ENCODE data around the gene AIF1. TPM values are rescaled to one million over a fixed set of nuclear protein-coding genes. Genes with fewer than 3 reads are reported as not detected.

AIF1 gene
- total RNA-seq, 4 donors from 2014 or later: 2.6 to 16.3 (median 5.8) TPM

GRCh38 chr6:31582230-31582643, 32.8 kb upstream of the AIF1 start, which contains the start of gene LTB:
Gene LTB, minus strand, starts transcription at chr6:31582424. Its CDS starts 7 bp downstream, at chr6:31582417.
- 63% methylated on average over 2 of the region's 3 CpGs for WGBS
- Histone ChIP-seq H3K27ac (peak within 1 kb of the TSS; percentile 39), H3K36me3 (no peaks in the 10 kb centered on the region), H3K9me3 (no peaks in the 10 kb centered on the region), H3K27me3 (no peaks in the 10 kb centered on the region), H3K4me1 (peaks cover 10% of the 10 kb centered on the region), H3K4me3 (peak within 1 kb of the TSS; percentile 62)
- no peak for DNase-seq (ENCODE audit: low spot score in 2 of 2)
- TF ChIP-seq CTCF (IDR thresholded peaks at IDR 0.05) (no peak), POLR2AphosphoS5 (IDR thresholded peaks at IDR 0.05) (no peak), EP300 (IDR thresholded peaks at IDR 0.05) (no peak), POLR2A (IDR thresholded peaks at IDR 0.05) (no peak)

- Histone ChIP-seq H3K27me3 (no peaks in the 10 kb centered on the region), H3K4me1 (peaks cover 12% of the 10 kb centered on the region), H3K9me3 (no peaks in the 10 kb centered on the region), H3K27ac (no peak overlapping the region), H3K36me3 (no peaks in the 10 kb centered on the region), H3K4me3 (no peak overlapping the region)
- no peak for DNase-seq (ENCODE audit: low spot score in 2 of 2)
- no peak for TF ChIP-seq EP300 (IDR thresholded peaks at IDR 0.05)
- TF ChIP-seq CTCF (IDR thresholded peaks at IDR 0.05): no peak
- 66% methylated on average over 2 of the region's 2 CpGs for WGBS
Measured at GRCh38 chr6:31585491-31585890, 29.5 kb upstream of the AIF1 start.

- peaks cover 12% of the 10 kb centered on the region for H3K4me1 ChIP-seq
- no peak for DNase-seq (ENCODE audit: low spot score in 2 of 2)
- no peak within 1 kb of the TSS for H3K27ac ChIP-seq
Measured at GRCh38 chr6:31586008-31586407, 29.0 kb upstream of the AIF1 start, which contains the start of gene LST1. Gene LST1, plus strand, starts transcription at chr6:31586277. Its CDS starts 1,023 bp downstream, at chr6:31587300.

GRCh38 chr6:31586599-31587281, 28.3 kb upstream of the AIF1 start:
- DNase-seq (ENCODE audit: low spot score in 2 of 2): no peak
- Histone ChIP-seq H3K27me3 (no peaks in the 10 kb centered on the region), H3K36me3 (no peaks in the 10 kb centered on the region), H3K9me3 (no peaks in the 10 kb centered on the region), H3K27ac (no peak overlapping the region), H3K4me3 (no peak overlapping the region), H3K4me1 (peaks cover 6% of the 10 kb centered on the region)
- no peak for TF ChIP-seq CTCF (IDR thresholded peaks at IDR 0.05)
- no peak for TF ChIP-seq POLR2A (IDR thresholded peaks at IDR 0.05)
- no peak for TF ChIP-seq EP300 (IDR thresholded peaks at IDR 0.05)
- no peak for TF ChIP-seq POLR2AphosphoS5 (IDR thresholded peaks at IDR 0.05)
- WGBS: 56% methylated on average over 9 of the region's 9 CpGs

More at GRCh38 chr6:31586008-31586407, 29.0 kb upstream of the AIF1 start, which contains the start of gene LST1:
- no peaks in the 10 kb centered on the region for H3K36me3 ChIP-seq
- no peaks in the 10 kb centered on the region for H3K27me3 ChIP-seq
- H3K9me3 ChIP-seq: no peaks in the 10 kb centered on the region
- 55% methylated on average over 1 of the region's 1 CpG for WGBS
- no peak for TF ChIP-seq POLR2A (IDR thresholded peaks at IDR 0.05)
- TF ChIP-seq CTCF (IDR thresholded peaks at IDR 0.05): no peak
- TF ChIP-seq EP300 (IDR thresholded peaks at IDR 0.05): no peak
- TF ChIP-seq POLR2AphosphoS5 (IDR thresholded peaks at IDR 0.05): no peak
- H3K4me3 ChIP-seq: no peak within 1 kb of the TSS

GRCh38 chr6:31587791-31588777, 26.9 kb upstream of the AIF1 start:
- no peaks in the 10 kb centered on the region for H3K9me3 ChIP-seq
- H3K27ac ChIP-seq: no peak overlapping the region
- no peak for TF ChIP-seq CTCF (IDR thresholded peaks at IDR 0.05)
- TF ChIP-seq POLR2A (IDR thresholded peaks at IDR 0.05): no peak
- TF ChIP-seq POLR2AphosphoS5 (IDR thresholded peaks at IDR 0.05): no peak
- no peak for TF ChIP-seq EP300 (IDR thresholded peaks at IDR 0.05)
- no peaks in the 10 kb centered on the region for H3K27me3 ChIP-seq
- H3K4me3 ChIP-seq: no peak overlapping the region
- 64% methylated on average over 11 of the region's 12 CpGs for WGBS
- no peak for DNase-seq (ENCODE audit: low spot score in 2 of 2)
- no peaks in the 10 kb centered on the region for H3K36me3 ChIP-seq
- peaks cover 2% of the 10 kb centered on the region for H3K4me1 ChIP-seq
